Ecto neural progenitor cell (in vitro differentiated cells): ENCODE results near the gene CLCNKA.

Experiments
- DNase-seq: peaks from one replicate; pipeline ENCODE4 v3.0.0-alpha.2; 2018; ENCODE audit warnings: low spot score

The CLCNKA gene

DNA sequence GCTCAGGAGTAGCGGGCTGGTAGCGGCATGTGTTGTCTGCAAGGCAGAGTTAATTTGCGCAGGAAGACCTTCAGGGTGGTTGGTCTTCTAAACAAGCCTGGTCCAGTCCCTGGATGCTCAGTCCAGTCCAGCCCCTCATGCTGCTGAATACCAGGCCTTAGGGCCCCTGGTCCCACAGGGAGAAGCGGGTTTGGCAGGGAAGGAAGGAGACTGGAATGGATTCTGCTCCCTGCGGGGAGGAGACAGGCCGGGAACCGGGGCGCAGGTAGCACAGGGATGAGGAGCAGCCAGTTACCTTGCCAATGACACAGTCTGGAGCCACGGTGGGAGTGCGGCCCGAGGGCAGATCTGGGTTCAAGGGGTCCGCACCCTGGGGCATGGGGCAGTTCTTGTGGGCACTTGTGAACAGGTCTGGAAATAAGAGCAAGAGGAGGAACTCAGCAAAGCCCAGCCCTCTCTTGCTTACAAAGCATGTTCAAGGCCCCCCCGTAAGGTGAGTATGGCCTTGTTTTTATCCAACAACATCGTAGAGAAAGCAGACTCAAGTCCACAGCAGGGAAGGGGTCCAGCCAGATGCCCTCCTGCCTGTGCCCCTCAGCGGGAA is 41.5 kb downstream of the CLCNKA start:
- DNase-seq = no peak

DNA sequence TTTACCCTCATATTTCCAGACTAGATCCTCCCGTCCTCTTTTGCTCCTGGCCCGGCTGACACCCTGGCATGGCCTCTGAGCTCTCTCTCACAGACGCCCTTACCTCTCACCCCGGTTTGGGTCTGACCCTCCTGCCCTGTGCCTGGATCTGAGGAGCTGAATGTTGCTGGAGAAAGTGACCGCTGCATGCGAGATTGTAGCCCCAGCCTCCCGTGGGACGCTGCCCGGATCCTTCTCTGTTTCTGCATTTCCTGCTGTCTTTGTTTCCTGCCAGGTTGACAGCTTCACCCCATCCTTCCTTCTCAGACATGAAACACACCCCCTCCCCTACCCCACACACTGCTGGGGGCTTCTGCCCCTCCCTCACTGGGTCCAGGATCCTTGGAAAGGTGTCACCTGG is 42.1 kb downstream of the CLCNKA start:
- DNase-seq = no peak

DNA sequence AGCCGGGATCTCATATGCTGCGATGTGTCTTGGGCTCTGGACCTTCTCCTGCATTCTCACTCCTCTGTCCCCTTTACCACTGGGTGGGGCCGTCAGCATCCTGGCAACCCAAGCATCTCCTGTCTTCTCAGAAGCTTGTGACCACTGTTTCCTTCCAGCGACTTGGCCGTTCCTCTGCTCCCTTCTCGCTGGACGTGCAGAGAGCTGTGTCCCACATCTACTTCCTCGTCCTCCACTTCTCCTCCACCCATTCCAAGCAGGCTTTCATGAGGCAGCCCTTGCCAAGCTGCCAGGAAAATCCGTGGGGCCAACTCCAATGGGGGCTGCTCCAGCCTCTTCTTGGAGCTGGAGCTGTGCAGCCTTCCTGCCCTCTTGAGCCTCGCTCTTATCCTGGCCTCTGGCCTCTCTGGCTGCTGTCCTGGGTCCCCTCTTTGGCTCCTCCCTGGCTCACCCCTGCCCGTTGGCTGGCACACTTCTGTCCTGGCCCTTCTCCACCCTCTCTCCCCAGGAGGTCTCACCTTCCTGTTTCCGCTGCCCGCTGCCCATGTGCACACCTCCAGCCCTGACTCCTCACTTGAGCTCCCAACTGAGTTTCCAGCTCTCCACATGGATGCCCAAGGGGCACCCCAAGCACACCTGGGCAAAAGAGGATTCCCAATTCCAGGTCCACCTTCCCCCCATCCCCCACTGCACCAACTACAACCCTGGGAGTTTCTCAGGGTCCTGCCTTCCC is 42.9 kb downstream of the CLCNKA start:
- DNase-seq = no peak

DNA sequence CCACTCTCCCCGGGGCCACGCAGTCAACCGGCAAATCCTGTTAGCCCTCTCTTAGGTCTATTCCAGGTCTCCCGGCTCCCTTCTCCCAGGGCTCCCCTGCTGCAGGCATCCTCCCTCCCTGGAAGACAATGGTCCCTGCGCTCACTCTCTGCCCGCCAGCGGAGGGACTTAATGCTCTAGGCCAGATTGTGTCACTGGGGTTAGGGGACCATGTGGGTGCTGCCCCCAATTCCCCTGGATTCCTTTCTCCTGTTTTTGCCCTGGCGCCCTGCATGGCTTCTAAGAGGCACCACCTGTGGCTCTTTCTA is 43.4 kb downstream of the CLCNKA start:
- DNase-seq = no peak

DNA sequence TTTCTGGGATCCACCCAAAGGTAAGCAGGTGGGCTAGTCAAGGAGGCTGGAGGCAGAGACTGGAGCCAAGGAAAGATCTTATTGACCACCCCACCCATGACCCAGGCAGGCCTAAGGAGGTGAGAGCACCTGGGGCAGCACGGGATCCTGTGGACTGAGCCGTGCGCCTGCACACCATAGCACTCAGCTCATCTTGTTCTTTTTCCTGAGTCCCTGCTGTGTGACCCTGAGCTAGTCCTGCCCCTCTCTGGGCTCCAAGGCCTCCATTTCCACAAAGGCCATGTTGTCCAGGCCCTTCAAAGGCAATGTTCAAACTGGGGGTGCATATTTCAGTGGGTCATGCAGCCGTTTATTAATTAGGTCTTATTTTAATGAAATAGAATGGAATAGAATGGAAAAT is 44.4 kb downstream of the CLCNKA start:
- DNase-seq = no peak

DNA sequence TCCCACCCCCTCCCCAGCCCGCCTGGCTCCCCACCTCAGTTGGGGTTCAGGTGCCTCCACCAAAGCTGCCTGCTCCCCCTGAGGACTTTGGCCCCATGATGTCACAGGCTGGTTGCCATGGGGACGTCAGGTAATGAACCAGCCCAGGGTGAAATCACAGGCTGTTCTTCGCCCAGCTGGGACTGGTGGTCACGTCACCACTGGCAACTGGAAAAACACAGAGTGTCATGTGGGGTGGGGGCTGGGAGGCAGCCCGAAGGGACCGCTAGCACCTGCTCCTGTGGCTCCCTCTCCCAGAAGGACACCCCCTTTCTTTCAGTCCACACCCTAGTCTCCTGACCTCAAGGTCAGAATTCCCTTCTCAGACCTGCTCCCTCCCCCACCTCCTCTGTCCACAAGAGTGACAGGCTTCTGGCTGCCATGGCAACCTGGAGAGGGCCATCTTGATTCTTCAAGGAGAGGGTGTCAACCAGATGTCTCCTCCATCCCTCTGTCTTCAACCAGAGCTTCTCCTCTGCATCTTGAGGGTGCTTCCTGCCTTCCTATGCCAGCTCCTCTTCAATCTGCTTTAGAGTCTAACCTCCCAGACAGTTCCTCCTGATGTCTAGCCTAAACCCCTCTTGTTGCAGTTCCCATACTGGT is 45.4 kb downstream of the CLCNKA start:
- no peak for DNase-seq

DNA sequence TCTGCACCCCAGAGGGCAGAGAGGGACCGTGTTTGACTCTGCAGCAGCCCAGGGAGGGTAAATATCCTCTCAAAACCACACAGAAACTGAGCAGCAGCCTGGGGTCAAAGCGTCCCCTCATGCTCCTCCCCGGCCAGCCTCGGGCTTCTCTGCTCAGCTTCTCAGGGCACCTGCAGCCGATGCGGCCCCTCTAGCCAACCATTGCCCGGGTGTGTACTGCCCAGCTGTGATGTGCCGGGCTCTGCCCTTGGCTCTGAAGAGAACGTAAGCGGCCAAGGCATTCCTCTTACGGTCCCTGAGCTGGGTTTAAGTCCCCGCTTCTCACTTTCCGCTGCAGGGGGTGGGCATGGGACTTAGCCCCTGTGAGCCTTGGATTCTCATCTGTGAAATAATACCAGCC is 46.1 kb downstream of the CLCNKA start:
- no peak for DNase-seq

DNA sequence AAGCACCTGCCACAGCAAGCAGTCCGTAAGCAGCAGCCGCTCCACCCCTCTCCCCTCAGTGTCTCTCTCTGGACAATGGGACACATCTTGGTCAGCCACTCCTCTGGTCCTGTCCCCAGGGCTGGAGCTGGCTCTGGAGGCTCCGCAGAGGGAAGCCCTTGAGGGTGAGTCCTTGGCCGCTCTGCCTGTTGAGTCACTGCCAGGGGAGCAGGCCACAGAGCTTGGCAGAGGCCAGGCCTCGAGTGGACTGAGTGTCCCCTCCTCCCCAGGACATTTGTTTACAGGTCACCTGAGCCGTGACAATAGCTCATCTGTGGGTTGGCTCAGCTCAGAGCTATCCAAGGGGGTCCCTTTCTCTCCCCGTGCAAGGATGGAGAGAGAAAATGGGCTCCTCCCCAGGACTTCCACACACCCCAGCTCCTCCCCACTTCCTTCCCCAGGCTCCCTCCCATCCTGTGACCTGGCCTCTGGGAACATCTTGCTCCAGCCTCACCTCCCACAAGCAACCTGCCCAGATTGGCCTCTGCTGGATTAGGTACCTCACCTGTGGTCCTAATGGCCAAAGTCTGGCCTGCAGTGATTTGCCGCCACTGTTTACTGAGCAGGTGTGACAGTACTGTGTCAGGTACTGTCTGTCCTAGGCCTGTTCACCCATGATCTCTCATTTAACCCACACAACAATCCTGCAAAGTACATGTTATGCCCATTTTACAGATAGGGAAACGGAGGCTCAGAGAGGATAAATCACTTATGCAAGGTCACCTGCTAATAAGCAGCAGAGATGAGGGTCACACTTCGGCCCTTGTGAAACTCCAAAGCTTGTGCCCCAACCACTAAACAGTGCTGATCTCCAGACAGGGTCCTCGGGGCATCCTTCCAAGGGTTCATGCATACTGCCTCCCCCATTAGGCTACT is 46.8 kb downstream of the CLCNKA start:
- DNase-seq = no peak

DNA sequence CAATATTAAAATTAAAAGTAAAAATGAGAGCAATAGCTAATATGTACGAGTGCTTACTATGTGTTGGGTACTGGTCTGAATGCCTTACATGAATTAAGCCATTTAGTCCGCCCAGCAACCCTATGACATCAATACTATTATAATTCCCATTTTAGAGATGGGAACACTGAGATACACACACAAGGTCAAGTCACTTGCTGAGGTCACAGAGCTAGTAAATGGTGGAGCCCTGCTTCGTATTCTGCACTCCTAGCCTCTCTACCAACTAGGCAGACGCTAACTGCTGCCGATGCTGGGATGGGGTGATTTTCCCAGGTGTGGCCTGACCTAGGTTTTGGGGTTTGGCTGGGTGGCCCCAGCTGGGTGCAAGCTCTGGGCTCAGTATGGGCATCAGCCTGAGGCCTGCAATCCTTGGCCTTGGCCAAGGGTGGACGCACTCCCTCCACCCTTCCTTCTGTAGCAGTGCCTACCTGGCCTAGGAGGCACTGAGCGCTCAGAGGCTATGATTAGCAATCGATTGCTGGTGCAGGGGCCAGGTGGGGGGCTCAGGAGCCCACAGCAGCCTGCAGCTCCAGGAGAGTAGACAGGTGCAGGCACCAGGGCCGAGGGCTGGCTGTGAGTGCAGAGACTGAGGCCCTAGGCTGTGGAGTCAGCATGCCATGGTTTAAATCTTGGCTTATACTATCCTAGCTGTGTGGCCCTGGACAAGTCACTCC is 49.0 kb downstream of the CLCNKA start:
- DNase-seq = no peak

DNA sequence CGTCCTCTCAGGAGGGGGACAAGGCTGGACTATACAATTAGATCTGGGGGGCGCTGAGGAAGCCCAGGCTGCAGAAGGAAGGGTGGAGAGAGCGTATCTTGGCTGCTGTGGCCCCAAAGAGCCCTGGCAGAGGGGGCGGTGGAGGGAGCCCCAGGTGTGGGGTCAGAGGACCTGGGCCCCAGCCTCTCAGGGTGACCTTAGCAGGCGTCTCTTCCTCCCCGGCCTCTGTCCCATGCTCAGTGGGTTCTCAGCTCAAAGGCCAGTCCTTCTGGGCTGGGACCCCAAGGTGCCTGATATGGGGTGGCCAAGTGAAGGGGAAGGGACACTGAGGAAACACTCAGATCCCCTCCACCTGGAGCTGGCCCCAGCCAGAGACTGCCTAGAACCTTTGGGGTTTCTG is 49.8 kb downstream of the CLCNKA start:
- no peak for DNase-seq

DNA sequence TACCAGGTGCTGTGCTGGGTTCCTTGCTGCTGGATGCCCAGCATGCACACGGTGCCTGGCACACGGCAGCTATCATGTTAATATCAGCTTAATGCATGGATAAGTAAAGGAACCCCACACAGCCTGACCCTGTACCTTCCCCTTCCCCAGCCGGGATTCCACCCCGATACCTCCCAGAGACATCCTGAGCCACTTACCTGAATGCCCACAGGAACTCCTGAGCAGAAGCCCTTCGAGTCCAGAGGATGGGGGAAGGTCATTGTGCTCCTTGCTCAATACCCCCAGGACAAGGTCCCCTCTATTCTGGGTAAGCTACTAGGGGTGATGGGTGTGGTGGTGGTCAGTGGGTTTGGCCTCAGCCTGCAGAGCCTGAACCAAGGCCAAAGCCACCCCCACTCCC is 50.3 kb downstream of the CLCNKA start:
- no peak for DNase-seq

DNA sequence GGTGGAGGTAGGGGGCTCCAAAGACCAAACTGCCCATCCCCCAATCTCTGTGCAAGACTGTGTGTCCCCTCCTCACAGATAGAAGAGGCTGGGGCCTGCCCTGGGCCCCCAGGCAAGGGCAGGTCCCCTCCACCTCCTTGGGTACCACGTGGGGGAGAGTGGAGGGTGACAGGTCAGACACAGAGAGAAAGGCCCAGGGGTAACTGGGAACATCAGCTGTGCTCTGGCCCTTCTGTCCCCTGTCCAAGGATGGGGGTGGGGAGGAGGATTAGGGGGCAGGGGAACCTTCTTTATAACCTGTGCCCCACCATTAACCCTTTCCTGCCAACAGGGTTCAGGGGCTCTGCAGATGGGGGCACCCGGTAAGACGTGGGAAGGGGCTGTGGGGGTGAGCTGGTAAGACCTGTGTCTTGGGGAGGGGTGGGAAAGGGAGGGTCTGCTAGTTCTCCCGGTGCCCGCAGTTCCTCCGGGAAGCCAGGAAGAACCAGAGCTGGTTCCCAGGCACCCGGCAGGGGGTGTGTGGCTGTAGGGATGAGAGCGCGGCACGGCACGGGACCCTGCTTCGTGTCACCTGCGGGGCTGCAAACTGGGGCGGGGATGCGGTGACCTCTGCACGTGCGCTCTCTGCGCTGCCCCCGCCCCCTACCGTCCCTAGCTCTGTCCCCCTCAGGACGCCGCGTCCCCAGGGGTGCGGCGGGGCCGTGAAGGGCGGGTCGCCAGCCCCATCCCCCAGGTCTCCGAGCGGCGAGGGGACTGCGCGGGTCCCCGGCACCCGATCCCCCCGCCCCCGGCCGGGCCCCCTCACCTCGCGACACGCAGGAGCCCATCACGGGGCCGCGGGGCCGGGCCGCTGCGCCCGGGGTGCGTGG is 51.0 kb downstream of the CLCNKA start:
- DNase-seq = peak; percentile 64

DNA sequence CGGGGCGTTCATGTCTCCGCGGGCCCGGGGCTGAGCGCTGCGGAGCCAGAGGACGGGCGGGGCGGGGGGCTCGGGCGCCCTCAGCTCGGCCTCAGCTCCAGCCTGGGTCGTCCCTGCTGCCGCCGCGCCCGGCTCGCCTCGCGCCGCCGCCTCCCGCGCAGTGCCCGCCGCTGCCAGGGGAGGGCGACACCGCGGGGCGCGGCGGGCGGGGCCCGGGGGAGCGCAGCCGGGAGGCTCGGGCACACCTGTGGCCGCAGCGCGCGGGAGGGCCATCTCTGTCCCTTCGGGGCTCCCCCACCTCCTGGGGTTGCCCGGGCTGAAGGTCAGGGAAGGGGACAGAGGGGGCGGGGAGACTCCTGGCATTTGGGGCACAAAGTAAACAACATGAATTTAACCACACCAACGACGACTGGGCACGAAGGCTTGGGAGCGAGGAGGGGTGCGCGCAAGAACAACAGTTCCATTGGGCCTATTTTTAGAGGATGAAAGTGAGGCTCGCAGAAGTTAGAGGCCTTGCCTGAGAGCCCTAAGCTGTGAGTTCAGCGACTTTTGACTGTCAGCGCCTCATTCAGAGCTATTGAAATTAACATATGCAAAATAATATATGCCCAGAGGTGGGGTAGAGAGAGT is 51.8 kb downstream of the CLCNKA start, which contains the start of gene FAM131C:
Gene FAM131C (minus strand): TSS at position 162 of the 630 bp plus-strand sequence. CDS start 209 bp downstream, outside the sequence.
- peak; percentile 68 for DNase-seq

DNA sequence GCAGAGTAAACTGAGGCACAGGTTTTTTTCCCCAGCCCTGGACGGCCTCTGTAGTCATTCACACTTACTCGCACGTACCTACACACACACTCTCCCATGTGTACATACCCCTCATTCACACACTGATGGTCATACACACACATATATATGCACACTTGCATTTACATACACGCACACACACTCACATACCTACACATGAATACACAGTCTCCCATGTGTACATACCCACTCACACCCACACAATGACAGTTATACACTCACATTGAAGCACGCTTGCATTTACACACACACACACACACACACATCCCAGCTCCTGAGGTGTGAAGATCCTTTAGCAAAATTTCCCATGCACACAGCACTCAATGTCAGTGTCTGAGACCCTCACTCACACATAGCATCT is 52.4 kb downstream of the CLCNKA start:
- no peak for DNase-seq

DNA sequence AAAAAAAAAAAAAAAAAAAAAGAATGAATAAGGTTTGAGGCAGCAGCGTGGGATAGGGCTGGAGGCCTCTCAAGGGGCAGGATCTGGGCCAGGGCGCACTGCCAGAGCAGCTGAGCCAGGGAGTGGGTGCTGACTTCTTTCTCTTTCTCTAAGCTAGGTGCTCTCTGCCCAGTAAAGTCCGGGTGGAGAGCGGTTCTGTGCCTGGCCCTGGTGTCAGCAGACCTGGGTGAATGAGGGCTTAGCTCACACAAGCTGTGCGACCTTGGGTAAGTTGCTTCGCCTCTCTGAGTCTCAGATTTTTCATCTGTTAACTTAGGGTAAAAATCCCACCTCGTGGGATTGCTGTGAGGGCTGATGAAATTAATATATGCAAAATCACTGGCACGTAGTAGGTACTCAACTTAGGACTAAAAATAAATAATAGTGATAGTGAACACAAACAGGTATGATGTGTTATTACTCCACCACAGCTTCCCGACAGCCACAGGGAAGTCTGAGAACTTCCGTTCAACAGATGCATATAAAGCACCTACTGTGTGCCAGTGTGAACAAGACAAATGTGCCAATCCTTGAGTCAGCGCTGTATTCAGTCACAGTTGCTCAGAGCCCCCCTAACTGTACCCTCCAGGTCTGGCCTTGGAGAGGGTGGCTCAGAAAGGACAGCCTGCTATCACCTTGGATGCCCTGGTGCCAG is 53.6 kb downstream of the CLCNKA start:
- DNase-seq = no peak

DNA sequence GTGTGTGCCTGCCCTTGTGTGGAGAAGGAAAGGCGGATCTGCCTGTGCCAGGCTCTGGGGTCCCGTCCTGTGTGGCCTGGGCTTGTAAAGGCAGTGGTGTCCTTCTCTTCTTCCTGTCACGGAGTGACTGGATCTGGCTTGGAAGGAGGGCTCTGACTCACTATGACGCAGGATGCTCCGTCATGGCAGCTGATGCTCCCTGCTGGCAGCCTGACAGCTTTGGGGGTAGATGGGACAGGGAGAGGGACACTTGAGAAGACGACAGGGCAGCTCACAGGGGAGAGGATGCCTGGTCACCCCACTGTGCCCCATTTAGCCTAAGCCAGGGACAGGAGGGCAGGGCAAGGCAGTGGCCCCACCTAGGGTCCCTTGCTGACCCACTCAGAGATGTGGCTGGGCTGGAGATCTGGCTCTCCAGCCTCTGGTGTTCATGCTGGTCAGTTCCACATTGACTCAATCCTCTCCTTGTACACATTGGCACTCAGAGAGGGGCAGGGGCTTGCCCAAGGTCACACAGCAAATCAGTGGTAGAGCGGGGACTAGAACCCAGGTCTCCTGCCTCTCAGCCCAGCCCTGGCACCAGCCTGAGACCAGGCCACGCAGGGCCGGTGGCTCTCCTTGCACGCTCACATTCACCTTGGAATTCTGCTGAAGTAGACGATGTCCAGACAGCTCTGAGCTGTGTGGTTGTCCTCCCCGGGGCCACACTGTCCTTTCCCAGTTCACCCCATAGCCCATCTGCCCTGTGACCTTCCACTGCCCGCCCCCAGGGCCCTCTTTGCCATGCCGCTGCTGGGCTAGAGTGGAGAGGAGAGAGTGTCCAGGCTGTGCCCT is 54.4 kb downstream of the CLCNKA start:
- no peak for DNase-seq

DNA sequence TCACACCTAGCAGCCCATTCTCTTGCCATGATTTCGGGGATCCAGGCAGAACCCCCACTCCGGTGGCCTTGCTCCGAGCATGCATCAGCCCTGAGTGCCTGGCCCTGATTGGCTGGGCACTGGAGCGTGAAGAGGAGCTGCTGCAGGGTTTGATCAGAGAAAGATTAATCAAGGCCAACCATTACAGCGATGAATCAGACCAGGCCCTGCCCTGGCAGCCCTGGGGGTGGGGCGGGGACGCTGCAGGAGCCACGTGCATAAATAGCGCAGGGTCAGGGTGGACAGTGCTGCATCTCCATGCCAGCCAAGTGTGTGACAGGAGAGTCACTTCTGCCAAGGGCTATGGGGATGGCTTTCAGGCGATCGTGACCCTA is 55.0 kb downstream of the CLCNKA start:
- no peak for DNase-seq

DNA sequence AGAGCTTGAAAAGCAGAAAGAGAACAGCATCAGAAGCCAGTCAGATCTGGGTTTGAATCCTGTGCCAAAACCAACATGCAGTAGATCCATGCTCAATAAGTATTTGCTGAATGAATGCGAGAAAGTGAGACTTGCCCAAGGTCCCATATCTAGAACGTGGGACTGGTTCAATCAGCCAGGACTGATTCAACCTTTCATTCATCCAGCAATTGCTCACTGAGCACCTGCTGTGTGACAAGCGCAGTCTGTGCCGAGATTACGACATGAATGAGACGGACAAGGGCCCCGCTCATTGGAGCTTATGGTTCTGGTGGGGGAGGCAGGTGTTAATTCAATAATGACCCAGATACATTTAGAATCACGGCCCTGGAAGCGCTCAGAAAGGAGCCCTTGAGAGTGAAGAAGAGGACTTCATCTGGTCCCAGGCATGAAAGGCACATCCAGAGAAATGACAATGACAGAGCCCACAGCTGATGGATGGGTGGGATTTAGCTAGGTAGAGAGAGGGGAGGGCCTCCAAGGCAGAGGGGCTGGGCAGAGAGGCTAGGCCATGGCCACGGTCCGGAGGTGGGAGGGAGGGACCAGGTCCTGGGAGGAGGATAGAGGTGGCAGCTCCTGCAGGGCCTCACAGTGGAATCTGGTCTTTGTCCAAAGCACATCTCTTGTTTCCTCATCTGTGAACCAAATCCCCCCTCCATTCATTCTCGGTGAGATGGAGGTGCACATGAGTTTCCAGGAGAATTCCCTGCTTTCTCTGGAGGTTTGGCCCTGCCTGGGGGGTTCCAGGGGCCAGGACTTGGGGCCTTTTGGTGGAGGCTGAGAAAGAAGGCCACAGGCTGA is 55.8 kb downstream of the CLCNKA start:
- no peak for DNase-seq
